Dedifferentiated amniotic fluid mesenchymal stem cell (primary cell): Measurements from ENCODE around the gene STAB2.

Experiments
- DNase-seq: peaks from one replicate; pipeline ENCODE4 v3.0.0-alpha.2; 2016; ENCODE audit errors: extremely low spot score

STAB2 gene, protein sequence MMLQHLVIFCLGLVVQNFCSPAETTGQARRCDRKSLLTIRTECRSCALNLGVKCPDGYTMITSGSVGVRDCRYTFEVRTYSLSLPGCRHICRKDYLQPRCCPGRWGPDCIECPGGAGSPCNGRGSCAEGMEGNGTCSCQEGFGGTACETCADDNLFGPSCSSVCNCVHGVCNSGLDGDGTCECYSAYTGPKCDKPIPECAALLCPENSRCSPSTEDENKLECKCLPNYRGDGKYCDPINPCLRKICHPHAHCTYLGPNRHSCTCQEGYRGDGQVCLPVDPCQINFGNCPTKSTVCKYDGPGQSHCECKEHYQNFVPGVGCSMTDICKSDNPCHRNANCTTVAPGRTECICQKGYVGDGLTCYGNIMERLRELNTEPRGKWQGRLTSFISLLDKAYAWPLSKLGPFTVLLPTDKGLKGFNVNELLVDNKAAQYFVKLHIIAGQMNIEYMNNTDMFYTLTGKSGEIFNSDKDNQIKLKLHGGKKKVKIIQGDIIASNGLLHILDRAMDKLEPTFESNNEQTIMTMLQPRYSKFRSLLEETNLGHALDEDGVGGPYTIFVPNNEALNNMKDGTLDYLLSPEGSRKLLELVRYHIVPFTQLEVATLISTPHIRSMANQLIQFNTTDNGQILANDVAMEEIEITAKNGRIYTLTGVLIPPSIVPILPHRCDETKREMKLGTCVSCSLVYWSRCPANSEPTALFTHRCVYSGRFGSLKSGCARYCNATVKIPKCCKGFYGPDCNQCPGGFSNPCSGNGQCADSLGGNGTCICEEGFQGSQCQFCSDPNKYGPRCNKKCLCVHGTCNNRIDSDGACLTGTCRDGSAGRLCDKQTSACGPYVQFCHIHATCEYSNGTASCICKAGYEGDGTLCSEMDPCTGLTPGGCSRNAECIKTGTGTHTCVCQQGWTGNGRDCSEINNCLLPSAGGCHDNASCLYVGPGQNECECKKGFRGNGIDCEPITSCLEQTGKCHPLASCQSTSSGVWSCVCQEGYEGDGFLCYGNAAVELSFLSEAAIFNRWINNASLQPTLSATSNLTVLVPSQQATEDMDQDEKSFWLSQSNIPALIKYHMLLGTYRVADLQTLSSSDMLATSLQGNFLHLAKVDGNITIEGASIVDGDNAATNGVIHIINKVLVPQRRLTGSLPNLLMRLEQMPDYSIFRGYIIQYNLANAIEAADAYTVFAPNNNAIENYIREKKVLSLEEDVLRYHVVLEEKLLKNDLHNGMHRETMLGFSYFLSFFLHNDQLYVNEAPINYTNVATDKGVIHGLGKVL (N-terminal part only)

DNA sequence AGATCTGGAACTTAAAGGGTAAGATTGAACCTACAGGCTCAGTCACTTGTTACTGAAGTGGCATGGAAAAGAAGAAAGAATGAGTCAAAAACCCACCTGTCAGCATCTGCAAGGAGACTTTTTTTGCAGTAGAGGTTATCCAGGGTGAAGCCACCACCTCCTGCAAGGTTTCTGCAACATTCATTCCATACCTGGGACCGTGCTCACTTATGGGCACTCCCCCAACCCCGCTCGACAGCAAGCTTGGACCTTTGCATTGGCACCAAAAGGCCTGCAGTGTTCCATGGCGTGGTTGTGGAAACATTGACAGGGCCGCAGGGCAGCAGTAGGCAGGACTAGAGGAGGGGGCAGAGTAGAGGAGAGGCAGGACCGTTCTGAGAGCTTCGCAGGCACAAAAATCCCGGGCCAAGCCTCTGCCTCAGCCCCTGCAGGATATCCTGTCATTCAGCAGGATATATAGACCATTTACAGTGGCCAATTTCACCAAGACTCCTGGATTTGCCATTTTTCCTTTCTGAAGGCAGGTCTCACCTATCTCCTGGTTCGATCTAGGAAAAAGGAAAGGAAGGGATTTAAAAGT is at the start of gene STAB2:
Gene STAB2, plus strand, starts transcription at position 483 of the 580 bp plus-strand sequence. CDS start 204 bp downstream, outside the sequence.
- DNase-seq: no peak

DNA sequence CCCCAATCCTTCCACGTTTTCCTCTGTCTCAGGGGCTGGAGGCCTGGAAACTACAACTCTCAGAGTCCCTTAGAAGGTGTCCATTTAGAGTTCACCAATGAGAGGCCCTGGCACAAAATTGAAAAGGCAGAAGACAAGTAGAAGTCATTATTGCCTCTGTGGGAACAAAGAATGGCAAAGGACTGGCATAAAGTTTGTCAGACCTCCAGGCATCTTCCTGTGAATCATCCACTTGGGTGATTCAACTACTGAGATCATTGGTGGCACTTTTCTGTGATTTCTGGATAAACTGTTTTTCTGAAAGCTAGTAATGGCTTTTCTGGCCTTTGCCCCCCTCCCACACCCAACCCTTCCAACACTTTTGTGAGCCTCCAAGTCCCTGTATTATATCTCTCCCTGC is 48.7 kb upstream of the STAB2 start:
- DNase-seq: no peak

DNA sequence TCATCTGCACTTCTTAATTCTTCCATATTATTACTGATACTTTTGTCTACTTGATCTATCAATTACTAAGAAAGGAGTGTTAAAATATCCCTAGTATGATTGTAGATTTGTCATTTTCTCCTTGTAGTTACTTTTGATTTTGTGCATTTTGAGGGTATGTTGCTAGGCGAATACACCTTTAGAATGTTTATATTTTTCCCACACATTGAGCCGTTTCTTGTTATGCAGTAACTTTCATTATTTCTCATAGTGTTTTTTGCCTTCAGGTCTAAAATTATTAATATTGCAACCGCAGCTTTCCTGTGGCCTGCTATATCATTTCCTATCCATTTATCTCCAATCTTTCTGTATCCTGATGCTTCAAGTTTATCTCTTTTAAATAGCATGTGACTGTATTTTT is 46.8 kb upstream of the STAB2 start:
- DNase-seq: no peak

DNA sequence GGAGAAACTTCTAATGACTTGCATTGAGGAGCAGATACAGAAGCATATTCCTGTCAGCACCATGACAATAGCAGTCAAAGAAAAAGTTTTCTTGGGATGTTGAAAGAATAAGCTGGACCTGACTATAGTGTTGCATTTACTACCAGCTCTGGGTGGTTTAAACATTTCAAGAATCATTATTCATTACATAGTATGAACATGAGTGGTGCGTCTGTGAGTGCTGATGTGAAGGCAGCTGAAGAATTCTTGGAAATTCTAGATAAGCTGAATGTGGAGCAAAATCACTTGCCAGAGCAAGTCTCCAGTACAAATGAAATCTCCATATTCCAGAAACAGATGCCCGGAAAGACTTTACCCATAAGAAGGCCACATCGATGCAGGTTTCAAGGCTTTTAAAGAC is 45.0 kb upstream of the STAB2 start:
- DNase-seq: no peak

DNA sequence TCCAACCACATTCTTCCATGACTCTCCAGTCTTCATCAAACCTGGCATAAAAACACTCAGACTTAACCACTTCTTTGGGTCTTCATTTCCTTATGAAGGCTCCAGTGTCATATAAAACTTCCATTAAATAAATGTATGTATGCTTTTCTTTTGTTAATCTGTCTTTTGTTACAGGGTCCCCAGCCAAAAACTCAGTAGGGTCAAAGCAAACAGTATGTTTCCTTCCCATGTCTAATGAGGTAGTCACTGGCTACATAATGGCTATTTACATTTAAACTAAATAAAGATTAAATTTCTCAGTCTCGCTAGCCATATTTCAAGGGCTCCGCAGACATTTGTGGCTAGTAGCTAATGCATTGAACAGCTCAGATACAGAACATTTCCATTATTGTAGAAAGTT is 40.1 kb upstream of the STAB2 start:
- no peak for DNase-seq

DNA sequence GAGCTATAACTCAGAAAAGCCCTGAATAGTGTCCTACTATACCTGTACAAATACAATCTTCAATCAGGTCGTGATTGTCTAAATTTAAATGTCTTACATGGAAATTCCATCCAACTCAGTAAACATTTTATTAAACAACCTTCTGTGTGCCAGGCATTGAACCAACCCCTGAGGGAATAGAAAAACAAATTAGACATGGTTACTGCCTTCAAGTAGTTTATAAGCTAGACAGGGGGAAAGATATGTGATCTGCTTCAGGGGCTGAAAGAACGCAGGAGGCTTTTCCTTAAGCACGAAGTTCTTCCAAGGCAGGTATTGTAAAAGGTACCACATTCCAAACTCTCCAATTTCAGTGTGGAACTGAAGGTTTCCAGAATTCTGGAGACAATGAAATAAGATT is 39.7 kb upstream of the STAB2 start:
- no peak for DNase-seq

DNA sequence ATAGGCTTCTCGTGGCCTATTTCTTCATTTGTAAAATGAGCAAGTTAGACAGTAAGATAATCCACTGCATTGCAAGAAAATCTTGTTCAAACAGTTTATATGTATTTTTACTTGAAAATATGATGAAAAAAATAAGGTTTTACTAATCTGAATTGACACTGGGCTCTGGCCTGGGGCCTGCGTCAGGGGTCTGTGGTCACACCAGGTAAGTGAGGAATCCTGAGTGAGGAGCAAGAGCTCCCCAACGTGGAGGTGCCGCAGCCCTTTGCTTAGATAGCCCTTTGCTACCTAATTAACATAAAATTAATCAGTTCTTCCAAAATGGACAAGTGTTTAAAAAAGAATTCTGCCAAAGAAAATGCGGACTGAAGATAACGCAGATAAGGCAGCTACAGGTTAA is 39.1 kb upstream of the STAB2 start:
- no peak for DNase-seq

DNA sequence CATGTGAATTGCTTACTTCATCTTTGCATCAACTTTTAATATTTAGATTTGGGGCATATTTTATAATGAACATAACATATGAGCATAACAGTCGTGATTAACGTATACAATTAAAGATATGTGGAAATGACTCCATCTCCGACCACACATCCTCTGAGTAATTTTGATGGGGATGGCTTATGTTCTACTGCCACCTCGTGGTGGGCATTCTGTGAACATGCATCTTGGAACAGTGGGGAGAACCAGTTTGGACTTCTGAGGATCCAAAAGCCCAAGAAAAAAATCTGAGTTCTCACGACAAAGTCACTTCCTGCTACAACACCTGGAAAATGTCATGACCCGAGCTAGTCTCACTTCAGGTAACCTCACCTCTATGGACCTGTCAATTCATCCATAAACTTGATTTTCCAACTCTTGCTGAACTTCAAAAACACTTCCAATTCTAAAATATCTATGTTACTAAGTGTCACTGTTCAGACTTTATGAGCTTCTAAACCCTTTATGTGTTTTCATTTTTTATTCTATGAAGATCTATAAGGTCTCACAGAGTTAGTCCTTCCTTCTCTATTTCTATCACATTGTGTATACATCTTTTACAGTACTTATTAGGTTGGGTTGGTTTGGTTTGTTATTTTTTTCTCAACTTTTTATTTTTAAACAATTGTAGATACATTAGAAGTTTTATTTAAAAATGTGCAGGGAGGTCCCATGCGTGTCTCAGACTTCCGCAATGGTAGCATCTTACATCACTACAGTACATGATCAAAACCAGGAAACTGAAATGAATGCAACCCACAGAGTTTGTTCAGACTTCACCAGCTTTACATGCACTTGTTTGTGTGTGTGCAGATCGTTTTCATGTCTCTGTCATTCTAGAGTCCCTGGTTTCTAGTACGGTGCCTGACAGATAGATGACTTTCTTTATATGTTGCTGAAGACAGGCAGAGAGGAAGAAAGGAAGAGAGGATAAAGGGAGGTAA is 38.2 kb upstream of the STAB2 start:
- peak; percentile 58 for DNase-seq

DNA sequence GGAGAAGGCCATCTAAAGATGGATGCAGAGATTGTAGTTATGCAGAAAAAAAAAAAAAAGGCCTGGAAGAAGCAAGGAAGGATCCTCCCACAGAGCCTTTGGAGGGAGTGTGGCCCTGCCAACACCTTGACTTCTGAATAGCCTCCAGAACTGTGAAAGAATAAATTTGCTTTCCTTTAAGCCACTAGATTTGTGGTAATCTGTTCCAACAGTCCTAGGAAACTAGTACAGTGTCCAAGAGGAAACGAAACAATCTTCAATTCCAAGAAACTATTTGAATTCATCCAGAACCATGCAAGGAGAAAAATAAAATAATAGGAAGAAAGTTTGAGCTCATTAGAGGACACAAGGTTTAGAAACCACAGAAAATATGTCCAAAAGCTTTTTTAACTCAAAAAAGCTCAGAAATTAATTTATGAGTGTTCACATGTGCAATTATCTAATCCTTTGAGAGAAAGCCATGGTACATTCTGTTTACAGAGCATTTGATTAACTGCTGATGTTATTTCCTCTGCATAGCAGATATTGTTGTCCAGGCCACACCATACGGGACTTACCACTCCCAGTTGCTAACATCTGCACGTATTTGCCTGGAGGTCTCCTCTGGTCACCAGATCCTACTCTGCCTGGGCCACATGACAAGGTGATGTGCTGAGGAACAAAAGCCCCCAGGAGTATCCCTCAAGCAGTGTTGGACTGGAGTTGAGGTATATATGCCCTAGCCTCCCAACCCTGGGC is 30.0 kb upstream of the STAB2 start:
- DNase-seq: no peak

DNA sequence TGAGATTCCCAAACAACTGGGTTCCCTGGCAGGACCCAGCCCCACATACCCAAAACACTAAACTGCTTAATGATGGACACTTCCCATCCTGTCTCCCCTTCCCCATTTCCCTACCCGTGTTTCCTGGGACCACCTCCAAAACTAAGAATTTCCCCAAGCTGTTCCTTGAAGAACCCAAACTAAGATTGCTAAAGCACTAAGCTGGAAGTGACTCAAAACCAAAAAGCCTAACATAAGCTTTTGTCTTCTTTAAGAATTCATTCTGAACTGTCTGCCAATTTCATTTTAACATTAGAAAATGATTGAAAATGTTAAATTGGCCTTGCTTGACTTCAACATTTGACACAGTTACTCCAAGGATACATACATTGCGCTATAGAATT is 29.5 kb upstream of the STAB2 start:
- no peak for DNase-seq

DNA sequence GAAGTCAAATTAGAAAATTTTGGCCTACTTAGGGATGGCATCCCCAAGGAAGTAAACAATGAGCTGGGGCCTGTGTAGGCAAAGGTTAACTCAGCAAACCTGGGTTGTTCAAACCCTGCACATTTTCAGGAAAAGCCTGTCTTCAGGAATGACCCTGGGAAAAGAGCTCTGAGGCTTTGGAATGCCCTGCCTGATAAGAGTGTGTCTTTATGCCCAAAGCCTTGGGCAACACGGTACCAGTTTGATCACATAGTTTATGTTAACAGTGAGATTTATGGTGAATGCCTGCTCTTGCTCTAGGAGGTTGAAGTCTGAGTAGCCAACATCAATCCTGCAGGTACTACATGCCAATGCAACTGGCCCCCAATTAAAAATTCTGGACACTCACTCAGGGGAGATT is 28.2 kb upstream of the STAB2 start:
- DNase-seq: no peak

DNA sequence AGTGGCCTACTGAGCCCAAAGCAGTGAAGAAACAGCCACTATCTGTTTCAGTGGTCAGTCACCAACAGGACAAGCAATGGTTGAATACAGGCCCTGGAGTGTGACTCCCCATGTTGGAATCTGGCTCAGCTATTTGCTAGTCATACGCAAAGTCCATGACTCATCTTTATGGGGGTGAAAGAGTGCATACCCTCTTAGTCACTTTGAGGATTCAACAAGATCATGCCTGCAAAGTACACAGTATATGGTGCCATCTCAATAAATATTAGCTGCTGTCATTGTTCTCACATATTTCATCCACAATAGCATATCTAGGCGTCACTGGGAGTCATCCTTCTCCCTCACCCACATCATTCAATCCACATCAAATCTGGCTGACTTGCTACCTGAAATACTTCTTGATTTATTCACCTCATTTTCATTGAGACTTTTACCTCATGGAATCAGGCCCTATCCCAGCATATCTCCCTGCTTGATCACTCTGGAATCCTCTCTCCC is 26.4 kb upstream of the STAB2 start:
- peak; percentile 72 for DNase-seq

DNA sequence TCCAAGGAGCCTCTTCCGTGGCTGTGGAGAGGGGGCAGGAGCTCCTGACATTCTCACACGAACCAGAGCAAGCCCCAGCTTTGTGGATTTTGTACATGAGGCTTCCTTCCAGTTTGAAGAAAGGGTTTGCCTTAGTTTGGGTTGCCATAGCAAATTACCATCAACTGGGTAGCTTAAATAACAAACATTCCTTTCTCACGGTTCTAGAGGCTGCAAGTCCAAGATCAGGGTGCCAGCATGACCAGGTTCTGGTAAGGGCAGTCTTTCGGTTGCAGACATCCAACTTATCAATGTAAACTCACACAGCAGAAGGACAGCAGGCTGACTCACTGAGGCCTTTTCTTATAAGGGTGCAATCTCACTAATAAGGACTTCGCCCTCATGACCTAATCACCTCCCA is 25.9 kb upstream of the STAB2 start:
- DNase-seq: no peak

DNA sequence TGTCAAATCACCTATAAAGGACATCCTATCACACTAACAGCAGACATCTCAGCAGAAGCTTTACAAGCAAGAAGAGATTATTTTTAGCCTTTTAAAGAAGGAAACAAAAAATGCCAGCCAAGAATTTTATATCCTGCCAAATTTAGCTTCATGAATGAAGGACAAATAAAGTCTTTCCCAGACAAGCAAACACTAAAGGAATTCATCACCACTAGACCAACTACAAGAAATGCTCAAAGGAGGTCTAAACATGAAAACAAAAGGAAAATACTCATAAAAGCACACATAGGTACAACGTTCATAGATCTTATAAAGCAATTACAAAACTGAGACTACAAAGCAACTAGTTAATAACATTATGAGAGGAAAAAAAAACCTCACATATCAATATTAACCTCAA is 20.7 kb upstream of the STAB2 start:
- no peak for DNase-seq

DNA sequence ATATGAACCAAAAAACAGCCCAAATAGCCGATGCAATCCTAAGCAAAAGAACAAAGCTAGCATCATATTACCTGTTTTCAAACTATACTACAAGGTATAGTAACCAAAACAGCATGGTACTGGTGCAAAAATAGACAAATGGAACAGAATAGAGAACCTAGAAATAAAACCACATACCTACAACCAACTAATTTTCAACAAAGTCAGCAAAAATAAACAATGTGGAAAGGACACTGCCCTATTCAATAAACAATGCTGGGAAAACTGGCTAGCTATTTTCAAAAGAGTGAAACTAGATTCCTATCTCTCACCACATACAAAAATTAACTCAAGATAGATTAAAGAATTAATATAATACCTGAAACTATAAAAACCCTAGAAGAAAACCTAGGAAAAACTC is 17.8 kb upstream of the STAB2 start:
- no peak for DNase-seq

DNA sequence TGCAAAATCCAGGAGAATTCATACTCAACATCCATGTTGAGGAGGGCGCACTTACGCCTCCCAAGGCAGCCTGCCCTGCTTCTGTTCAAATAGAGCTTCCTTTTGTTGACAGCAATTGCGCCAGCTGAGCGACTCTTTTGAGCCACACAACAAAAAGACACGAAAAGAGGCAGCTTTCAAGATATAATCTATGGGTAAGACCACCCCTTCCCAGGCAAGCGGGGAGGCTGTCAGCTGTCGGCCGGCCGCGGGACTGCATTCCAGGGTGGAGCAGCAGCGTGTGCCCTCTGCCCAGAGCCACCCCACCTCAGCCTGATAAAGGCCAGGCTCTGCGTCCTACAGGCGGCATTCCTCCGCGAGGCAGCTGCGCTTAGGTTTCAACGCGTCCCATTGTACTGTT is 15.8 kb upstream of the STAB2 start:
- DNase-seq: no peak

DNA sequence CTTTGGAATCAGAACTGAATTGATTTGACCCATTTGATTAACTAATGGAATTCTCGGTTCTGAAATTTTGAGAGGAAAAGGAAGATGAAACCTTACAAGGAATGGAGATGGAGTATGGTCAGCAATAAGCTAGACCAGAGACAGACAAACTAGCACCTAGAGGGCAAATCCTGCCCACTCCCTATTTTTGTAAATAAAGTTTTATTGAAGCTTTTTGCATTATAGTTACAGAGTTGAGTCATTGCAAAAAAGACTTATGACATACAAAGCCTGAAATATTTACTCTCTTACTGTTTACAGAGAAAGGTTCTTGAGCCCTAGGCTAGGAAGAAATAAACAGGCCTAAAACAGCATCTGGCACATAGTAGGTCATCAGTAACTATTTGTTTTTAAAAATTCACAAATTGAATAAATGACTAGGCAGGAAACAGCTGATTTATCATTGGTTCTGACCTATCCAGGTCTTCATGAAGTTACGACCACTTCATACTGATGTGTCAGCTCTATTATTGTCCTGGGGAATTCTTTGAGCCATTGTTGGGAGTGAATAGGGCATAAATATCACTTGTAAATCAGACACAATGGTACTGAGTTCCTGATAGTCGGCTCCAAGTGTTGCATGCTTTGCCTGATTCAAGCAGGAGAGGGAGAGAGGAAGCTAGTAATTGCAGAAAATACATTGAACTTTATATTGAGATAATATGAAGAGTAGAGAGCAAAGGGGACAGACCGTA is 14.6 kb upstream of the STAB2 start:
- DNase-seq: no peak

DNA sequence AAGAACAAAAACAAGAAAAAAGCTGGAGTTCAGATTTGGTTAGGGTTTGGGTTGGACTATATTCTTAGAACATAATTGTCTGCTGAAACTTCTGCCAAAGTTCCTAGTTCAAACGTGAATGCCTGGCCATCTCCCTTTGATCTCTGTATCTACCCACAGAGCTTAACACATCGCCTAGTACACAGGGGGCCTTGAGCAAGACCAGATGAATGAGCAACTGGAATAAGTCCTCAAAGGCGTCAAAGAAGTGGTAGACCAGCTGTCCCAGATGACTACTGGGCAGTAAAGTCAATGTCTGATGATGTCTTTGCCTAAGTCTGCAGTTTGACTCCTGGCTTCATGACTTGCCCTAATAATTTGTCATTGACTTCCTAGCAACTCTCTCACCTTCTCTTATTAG is 13.9 kb upstream of the STAB2 start:
- no peak for DNase-seq

DNA sequence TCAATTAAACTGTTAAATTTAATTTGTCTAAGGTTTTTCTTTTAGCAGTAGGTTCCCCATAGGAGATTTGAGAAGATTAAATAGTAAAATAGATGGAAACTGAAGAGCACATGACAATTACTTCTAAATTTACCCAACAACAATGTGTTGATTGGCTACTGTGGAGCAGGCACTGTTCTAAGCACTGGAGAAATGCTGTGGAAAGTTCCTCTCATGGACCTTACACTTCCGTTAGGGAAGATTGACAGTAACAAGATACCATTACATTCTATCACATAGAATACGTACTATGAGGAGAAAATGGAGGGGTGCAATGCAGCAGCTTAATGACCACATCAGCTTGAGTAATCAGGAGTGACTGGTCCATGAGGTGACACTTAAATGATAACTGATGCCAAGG is 8.1 kb upstream of the STAB2 start:
- DNase-seq: no peak
